IPS-NIHi7 (cell line): Measurements from ENCODE around the gene PAXIP1.

ENCODE experiments used
- DNase-seq: peaks from one replicate; pipeline ENCODE4 v3.0.0; 2012; ENCODE audit warnings: mixed read lengths; ENCODE audit errors: extremely low spot score

The PAXIP1 gene

GRCh38 chr7:154996756-154997155 is 6.2 kb downstream of the PAXIP1 start:
- peak; percentile 57 for DNase-seq

- DNase-seq, result no peak
Measured at GRCh38 chr7:154996101-154996500, 6.8 kb downstream of the PAXIP1 start.

GRCh38 chr7:154994996-154995395 is 7.9 kb downstream of the PAXIP1 start:
- DNase-seq, result no peak

- no peak for DNase-seq
Measured at GRCh38 chr7:154990964-154991540, 11.9 kb downstream of the PAXIP1 start.

- DNase-seq, result no peak
Measured at GRCh38 chr7:154987571-154987970, 15.4 kb downstream of the PAXIP1 start.

GRCh38 chr7:154986200-154986945 is 16.6 kb downstream of the PAXIP1 start:
- DNase-seq, result no peak

GRCh38 chr7:154985230-154985629 is 17.7 kb downstream of the PAXIP1 start:
- DNase-seq, result no peak

- no peak for DNase-seq
Measured at GRCh38 chr7:154984601-154985188, 18.2 kb downstream of the PAXIP1 start.

- no peak for DNase-seq
Measured at GRCh38 chr7:154978017-154978416, 24.9 kb downstream of the PAXIP1 start.

GRCh38 chr7:154977250-154977649 is 25.7 kb downstream of the PAXIP1 start:
- DNase-seq, result no peak

GRCh38 chr7:154976844-154977243 is 26.1 kb downstream of the PAXIP1 start:
- DNase-seq, result no peak

GRCh38 chr7:154975984-154976383 is 26.9 kb downstream of the PAXIP1 start:
- DNase-seq, result no peak

- DNase-seq, result no peak
Measured at GRCh38 chr7:154973381-154973780, 29.5 kb downstream of the PAXIP1 start.

- no peak for DNase-seq
Measured at GRCh38 chr7:154968336-154969001, 34.5 kb downstream of the PAXIP1 start.

- DNase-seq, result no peak
Measured at GRCh38 chr7:154967401-154967955, 35.4 kb downstream of the PAXIP1 start.

GRCh38 chr7:154965014-154965413 is 37.9 kb downstream of the PAXIP1 start:
- no peak for DNase-seq

GRCh38 chr7:154960063-154960790 is 42.7 kb downstream of the PAXIP1 start:
- DNase-seq, result no peak

- DNase-seq, result no peak
Measured at GRCh38 chr7:154956427-154956826, 46.5 kb downstream of the PAXIP1 start.

GRCh38 chr7:154953006-154953684 is 49.8 kb downstream of the PAXIP1 start:
- peak; percentile 76 for DNase-seq

- DNase-seq, result no peak
Measured at GRCh38 chr7:154950960-154951359, 52.0 kb downstream of the PAXIP1 start.

- peak; percentile 19 for DNase-seq
Measured at GRCh38 chr7:154947604-154948003, 55.3 kb downstream of the PAXIP1 start.
